IPS-18c (cell line): ENCODE data around the gene APLNR.
"Not testable (repeated sequence)": the region's sequence is repeated elsewhere in the genome, so short reads cannot be mapped to it uniquely, and the experiment has no call there.

Source experiments
- H3K4me3 ChIP-seq: 2 replicates; pipeline ENCODE4 v1.7.0; 2013; ENCODE audit warnings: low read depth, mild to moderate bottlenecking, low read length, moderate library complexity; ENCODE audit not compliant: insufficient read depth
- H3K9me3 ChIP-seq: one replicate; pipeline ENCODE4 v1.6.1; 2013; ENCODE audit warnings: mild to moderate bottlenecking, low read length, moderate library complexity; ENCODE audit not compliant: control insufficient read depth, insufficient read depth

APLNR gene

GRCh38 chr11:57237204-57237681 lies at the start of gene APLNR:
APLNR (minus strand) TSS chr11:57237250; CDS start chr11:57237004, 246 bp downstream.
- no peak within 1 kb of the TSS for H3K4me3 ChIP-seq
- no peaks in the 10 kb centered on the region for H3K9me3 ChIP-seq

- no peak overlapping the region for H3K4me3 ChIP-seq
- H3K9me3 ChIP-seq: no peaks in the 10 kb centered on the region
Observed at GRCh38 chr11:57283231-57283990, 46.4 kb upstream of the APLNR start.

- not testable (repeated sequence) for H3K4me3 ChIP-seq, H3K9me3 ChIP-seq
Observed at GRCh38 chr11:57281546-57281945, 44.5 kb upstream of the APLNR start.

GRCh38 chr11:57279116-57279515 lies 42.1 kb upstream of the APLNR start:
- no peaks in the 10 kb centered on the region for H3K9me3 ChIP-seq
- no peak overlapping the region for H3K4me3 ChIP-seq

- H3K4me3 ChIP-seq: no peak overlapping the region
- no peaks in the 10 kb centered on the region for H3K9me3 ChIP-seq
Observed at GRCh38 chr11:57278721-57279095, 41.7 kb upstream of the APLNR start.

GRCh38 chr11:57277845-57278720 lies 41.0 kb upstream of the APLNR start:
- H3K9me3 ChIP-seq: no peaks in the 10 kb centered on the region
- H3K4me3 ChIP-seq: no peak overlapping the region

- Histone ChIP-seq H3K9me3 (no peaks in the 10 kb centered on the region), H3K4me3 (no peak overlapping the region)
Observed at GRCh38 chr11:57276971-57277675, 40.1 kb upstream of the APLNR start.

- H3K9me3 ChIP-seq: no peaks in the 10 kb centered on the region
- no peak overlapping the region for H3K4me3 ChIP-seq
Observed at GRCh38 chr11:57276169-57276970, 39.3 kb upstream of the APLNR start.

GRCh38 chr11:57275582-57275981 lies 38.5 kb upstream of the APLNR start:
- Histone ChIP-seq H3K4me3 (no peak overlapping the region), H3K9me3 (no peaks in the 10 kb centered on the region)

- no peaks in the 10 kb centered on the region for H3K9me3 ChIP-seq
- no peak overlapping the region for H3K4me3 ChIP-seq
Observed at GRCh38 chr11:57274904-57275498, 38.0 kb upstream of the APLNR start.

GRCh38 chr11:57273448-57274058 lies 36.5 kb upstream of the APLNR start:
- H3K9me3 ChIP-seq: no peaks in the 10 kb centered on the region
- H3K4me3 ChIP-seq: no peak overlapping the region

- H3K9me3 ChIP-seq: peaks cover 2% of the 10 kb centered on the region
Observed at GRCh38 chr11:57269571-57270021, 32.5 kb upstream of the APLNR start.

GRCh38 chr11:57266157-57266556 lies 29.1 kb upstream of the APLNR start:
- Histone ChIP-seq H3K9me3 (peaks cover 4% of the 10 kb centered on the region), H3K4me3 (no peak overlapping the region)

More at GRCh38 chr11:57269571-57270021, 32.5 kb upstream of the APLNR start:
- no peak overlapping the region for H3K4me3 ChIP-seq

GRCh38 chr11:57263351-57263750 lies 26.3 kb upstream of the APLNR start:
- Histone ChIP-seq H3K4me3 (no peak overlapping the region), H3K9me3 (peaks cover 4% of the 10 kb centered on the region)

GRCh38 chr11:57262157-57262556 lies 25.1 kb upstream of the APLNR start:
- Histone ChIP-seq H3K9me3 (peaks cover 4% of the 10 kb centered on the region), H3K4me3 (no peak overlapping the region)
